Subcutaneous adipose tissue (tissue), 4 donors: ENCODE data around the gene DCBLD1. TPM values are rescaled to one million over a fixed set of nuclear protein-coding genes. Genes with fewer than 3 reads are reported as not detected.

Experiments used
- CTCF ChIP-seq: fragments of 450-650 bp; IDR thresholded peaks from one replicate; pipeline ENCODE4 v1.5.1; 2016; ENCODE audit warnings: low read depth, mild to moderate bottlenecking, control low read depth, antibody characterized with exemption, moderate library complexity
- total RNA-seq, 4 donors: library from RNA; depleted of rRNA; stranded (reverse); fragments of >200 nt; gene quantifications; one replicate each; pipeline ENCODE4 v1.1.0, GENCODE V29; 2016

DCBLD1 gene
- total RNA-seq, 4 donors from 2014 or later = 8.8 to 22.2 (median 18.6) TPM

- no peak for TF ChIP-seq CTCF
Measured at GRCh38 chr6:117561128-117561527, 78.7 kb downstream of the DCBLD1 start.

GRCh38 chr6:117564681-117565080 is 82.2 kb downstream of the DCBLD1 start:
- no peak for TF ChIP-seq CTCF

- no peak for TF ChIP-seq CTCF
Measured at GRCh38 chr6:117568247-117568646, 85.8 kb downstream of the DCBLD1 start.

- no peak for TF ChIP-seq CTCF
Measured at GRCh38 chr6:117568831-117569410, 86.4 kb downstream of the DCBLD1 start.

GRCh38 chr6:117573006-117573680 is 90.7 kb downstream of the DCBLD1 start:
- TF ChIP-seq CTCF = no peak

GRCh38 chr6:117574198-117574597 is 91.7 kb downstream of the DCBLD1 start:
- TF ChIP-seq CTCF = no peak

- no peak for TF ChIP-seq CTCF
Measured at GRCh38 chr6:117585647-117586046, 103.2 kb downstream of the DCBLD1 start.
